KOPT-K1 (cell line): Measurements from ENCODE around the gene PRKAR1B.

ENCODE experiments used
- H3K27ac ChIP-seq: fragments of 200-600 bp; sonication (generic); 2 replicates; pipeline ENCODE4 v1.5.1; 2016; ENCODE audit warnings: antibody characterized with exemption, mild to moderate bottlenecking, low read depth, low read length; ENCODE audit not compliant: poor library complexity, severe bottlenecking
- H3K36me3 ChIP-seq: fragments of 200-600 bp; sonication (generic); 2 replicates; pipeline ENCODE4 v1.5.1; 2017; ENCODE audit warnings: antibody characterized with exemption, mild to moderate bottlenecking, low read length, moderate library complexity; ENCODE audit not compliant: insufficient read depth
- H3K9me3 ChIP-seq: fragments of 200-600 bp; sonication (generic); 2 replicates; pipeline ENCODE4 v1.5.1; 2017; ENCODE audit warnings: antibody characterized with exemption, low read length, mild to moderate bottlenecking; ENCODE audit not compliant: insufficient read depth, poor library complexity, severe bottlenecking

PRKAR1B gene

DNA sequence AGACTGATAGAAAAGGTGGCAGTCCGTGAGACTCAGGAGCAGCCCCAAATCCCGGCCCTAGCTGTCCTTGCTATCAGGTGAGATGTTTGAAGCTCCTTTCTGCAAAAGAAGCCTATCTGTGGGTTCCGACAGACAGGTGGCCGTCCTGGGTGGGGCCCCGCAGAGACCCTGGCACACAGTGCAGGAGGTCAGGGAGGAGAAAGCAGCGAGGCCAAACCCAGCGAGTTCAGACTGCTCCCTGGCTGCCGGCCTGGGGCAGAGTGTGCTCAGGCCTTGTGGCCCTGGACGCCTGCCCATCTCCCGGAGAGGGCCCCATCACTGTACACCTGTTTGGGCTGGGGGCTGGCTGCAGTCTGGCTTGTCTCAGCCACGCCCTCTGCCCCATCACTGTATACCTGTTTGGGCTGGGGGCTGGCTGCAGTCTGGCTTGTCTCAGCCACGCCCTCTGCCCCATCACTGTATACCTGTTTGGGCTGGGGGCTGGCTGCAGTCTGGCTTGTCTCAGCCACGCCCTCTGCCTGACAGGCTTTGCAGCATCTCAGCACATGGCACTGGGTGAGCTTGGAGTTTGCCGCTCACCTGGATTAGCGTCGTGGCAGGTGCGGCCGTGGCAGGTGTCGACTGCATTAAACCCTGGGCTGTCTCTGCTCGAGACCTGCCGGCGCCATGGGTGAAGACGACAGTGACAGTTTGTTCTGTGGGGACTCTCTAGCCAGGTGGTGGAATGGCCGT is 11.8 kb upstream of the PRKAR1B start:
- Histone ChIP-seq H3K27ac (no peak overlapping the region), H3K36me3 (peaks cover 70% of the 10 kb centered on the region)

DNA sequence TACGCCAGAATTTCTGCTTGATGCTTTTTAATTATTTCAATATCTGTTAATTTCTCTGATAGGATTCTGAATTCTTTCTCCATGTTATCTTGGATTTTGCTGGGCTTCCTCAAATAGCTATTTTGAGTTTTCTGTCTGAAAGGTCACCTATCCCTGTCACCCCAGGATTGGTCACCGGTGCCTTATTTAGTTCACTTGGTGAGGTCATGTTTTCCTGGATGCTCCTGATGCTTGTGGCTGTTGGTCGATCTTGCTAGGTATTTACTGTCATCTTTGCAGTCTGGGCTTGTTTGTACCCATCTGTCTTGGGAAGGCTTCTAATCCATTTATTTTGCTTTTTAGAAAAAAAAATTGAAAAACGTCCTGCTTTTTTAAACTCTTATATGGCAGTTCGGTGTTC is 11.2 kb upstream of the PRKAR1B start:
- Histone ChIP-seq H3K9me3 (peaks cover 19% of the 10 kb centered on the region), H3K36me3 (peaks cover 72% of the 10 kb centered on the region), H3K27ac (no peak overlapping the region)

More for the DNA sequence above, 11.8 kb upstream of the PRKAR1B start:
- H3K9me3 ChIP-seq = peaks cover 16% of the 10 kb centered on the region

DNA sequence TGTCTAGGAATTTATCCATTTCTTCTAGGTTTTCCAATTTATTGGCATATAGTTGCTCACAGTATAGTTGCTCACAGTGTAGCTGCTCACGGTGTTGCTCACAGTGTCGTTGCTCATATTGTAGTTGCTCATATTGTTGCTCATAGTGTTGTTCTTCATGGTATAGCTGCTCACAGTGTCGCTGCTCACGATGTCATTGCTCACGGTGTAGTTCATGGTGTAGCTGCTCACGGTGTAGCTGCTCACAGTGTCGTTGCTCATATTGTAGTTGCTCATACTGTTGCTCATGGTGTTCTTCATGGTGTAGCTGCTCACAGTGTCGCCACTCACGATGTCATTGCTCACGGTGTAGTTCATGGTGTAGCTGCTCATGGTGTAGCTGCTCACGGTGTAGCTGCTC is 7.7 kb upstream of the PRKAR1B start:
- Histone ChIP-seq H3K27ac (no peak overlapping the region), H3K36me3 (peaks cover 75% of the 10 kb centered on the region)

GRCh38 chr7:734214-734613 is 7.1 kb upstream of the PRKAR1B start:
- Histone ChIP-seq H3K36me3 (peaks cover 75% of the 10 kb centered on the region), H3K27ac (no peak overlapping the region), H3K9me3 (peaks cover 19% of the 10 kb centered on the region)

More for the DNA sequence above, 7.7 kb upstream of the PRKAR1B start:
- H3K9me3 ChIP-seq = peaks cover 19% of the 10 kb centered on the region

DNA sequence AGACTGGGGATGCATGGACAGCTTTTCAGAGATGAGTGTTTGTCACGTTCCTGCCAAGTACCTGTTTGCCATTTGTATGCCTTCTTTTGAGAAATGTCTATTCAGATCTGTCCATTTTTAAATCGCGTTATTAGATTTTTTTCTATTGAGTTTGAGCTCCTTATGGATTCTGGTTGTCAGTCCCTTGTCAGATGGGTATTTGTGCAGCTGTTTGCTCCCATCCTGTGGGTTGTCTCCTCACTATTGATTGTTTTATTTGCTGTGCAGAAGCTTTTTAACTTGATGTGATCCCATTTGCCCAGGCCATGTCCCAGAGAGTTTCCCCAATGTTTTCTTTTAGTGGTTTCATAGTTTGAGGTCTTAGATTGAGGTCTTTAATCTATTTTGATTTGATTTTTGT is 5.5 kb upstream of the PRKAR1B start:
- H3K27ac ChIP-seq = no peak overlapping the region
- peaks cover 19% of the 10 kb centered on the region for H3K9me3 ChIP-seq
- H3K36me3 ChIP-seq = peaks cover 69% of the 10 kb centered on the region

DNA sequence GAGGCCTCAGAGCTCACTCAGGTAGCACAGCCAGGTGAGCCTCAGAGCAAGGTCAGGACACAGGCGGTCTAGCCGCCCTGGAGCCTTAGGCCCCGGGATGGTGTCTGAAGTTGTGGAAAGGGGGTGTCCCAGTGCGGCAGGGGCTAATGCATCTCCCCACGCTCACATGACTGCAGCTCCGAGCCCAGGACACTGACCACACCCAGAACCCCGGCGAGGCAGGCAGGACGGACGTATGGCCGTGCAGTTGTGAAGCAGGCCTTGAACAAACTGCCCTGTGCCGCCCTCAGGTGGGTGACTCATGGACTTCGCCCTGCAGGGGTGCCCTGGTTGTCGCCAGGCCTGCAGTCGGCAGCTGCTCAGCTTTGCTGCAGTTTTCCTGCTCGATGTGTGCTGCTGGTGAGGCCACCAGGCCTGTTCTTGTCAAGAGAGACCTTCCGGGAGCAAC is 5.0 kb upstream of the PRKAR1B start:
- Histone ChIP-seq H3K27ac (no peak overlapping the region), H3K36me3 (peaks cover 65% of the 10 kb centered on the region)

DNA sequence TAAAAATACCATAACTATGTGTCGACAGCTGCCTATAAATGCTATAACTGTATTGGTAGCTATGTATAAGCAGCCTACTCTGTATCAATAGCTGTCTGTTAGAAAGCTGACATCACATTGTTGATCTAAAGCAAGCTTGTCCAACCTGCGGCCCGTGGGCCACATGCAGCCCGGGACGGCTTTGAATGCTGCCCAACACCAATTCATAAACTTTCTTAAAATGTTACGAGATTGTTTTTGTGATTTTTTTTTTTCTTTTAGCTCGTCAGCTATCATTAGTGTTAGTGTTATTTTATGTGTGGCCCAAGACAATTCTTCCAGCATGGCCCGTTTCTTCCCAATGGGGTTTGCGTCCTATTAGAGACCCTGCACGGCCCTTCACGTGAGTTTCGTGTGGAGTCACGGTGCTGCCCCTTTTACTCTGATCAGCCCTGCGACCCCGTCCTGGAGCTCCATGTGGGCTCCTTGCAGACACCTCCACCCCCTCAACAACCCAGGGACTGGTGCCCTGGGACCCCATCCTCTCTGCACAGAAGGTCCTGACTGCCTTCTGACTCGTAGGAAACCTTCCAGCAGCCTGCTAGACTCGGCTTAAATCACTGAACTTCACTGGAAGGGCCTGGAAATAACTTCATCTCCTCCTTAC is 4.5 kb upstream of the PRKAR1B start:
- no peak overlapping the region for H3K27ac ChIP-seq
- H3K36me3 ChIP-seq = peaks cover 65% of the 10 kb centered on the region
- H3K9me3 ChIP-seq = peaks cover 19% of the 10 kb centered on the region

More for the DNA sequence above, 5.0 kb upstream of the PRKAR1B start:
- H3K9me3 ChIP-seq = peaks cover 19% of the 10 kb centered on the region

- Histone ChIP-seq H3K27ac (no peak overlapping the region), H3K36me3 (peaks cover 65% of the 10 kb centered on the region), H3K9me3 (peaks cover 23% of the 10 kb centered on the region)
These were observed 3.7 kb upstream of the PRKAR1B start for GRCh38 chr7:730501-731439.

DNA sequence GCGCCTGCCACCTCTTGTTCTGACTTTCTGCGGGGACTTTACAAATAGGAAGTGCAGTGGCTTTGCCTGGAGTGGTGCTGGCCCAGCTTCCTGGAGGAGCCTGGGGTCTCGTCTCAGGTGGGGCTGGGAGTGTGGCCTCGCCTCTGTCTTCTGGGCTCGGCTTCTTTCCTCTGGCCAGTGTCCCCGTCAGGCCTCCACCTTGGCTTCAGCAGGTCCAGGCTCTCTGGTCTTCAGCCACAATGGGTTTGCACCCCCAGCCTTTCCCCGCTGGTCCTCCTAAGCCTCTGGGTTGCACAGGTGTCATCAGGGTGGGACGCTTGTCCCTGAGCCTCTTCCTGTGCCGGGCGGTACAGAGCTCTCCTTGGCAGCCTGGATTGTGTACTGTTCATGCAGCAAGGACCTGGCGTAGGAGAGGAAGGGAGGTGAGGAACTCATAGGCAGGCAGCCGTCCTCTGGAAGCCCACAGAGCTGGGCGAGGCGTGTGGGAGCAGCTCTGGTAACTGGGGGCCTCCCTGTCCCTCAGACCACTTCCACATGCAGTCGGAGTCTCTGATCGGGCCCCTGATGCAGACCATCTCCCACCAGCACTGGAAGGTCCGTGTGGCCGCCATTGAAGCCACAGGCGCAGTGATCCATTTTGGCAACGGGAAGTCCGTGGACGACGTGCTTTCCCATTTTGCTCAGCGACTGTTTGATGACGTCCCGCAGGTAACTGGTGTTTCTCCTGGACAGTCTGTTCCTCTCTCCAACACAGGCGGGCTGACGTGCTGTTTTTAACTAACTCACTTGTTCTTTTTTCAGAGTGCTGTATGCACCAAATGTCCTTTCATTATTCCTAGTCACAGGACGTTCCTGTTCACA is 2.3 kb upstream of the PRKAR1B start:
- Histone ChIP-seq H3K27ac (no peak overlapping the region), H3K9me3 (peaks cover 26% of the 10 kb centered on the region), H3K36me3 (peaks cover 64% of the 10 kb centered on the region)

DNA sequence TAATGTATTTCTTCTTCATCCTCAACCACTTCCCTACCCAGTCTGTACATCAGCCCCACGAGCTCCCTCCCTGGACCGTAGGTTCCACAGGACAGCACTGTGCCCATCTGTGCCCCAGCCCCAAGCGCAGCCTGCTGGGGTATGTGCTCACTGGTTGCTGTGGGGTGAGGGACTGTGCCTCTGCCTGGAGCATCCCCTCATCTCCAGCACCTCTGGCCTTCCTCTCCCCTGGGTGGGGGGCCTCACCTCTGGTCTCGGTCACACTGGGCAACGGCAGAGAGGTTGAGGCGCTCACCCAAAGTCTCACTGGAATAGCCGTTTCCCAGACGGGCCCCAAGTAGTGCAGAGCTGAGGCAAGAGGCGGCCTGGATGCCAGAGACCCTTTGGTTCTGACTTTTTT is 1.5 kb upstream of the PRKAR1B start:
- H3K27ac ChIP-seq = no peak overlapping the region
- peaks cover 64% of the 10 kb centered on the region for H3K36me3 ChIP-seq
- H3K9me3 ChIP-seq = peaks cover 26% of the 10 kb centered on the region

DNA sequence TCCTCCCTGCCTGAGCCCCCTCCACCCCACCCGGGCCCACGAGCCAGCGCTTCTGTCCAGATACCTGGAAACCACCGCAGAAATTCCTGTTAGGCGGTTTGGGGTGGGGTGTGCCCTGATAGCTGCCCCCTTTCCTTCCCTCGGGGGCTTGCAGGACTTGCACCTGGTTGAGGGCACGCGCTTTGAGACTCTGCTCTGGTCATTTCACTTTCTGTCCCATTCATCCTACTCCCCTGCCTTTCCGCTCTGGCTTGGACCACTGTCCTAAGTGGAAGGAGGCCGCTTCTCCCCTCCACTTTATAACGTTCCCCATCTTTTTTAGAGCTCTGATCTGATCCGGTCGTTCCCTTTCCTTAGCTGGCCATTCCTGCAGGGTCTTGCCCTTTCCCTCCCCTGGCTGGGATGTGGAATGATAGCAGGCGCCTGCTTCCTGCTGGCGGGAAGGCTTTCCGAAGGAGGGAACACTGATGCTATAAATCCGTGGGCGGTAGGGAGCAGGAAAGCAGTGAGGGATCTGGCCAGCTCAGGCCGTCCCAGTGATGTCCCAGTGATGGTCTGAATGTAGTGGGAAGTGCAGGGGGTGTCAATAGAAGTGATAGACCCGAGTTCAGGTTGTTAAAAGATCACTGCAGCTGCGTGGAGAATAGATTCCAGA is 852 bp upstream of the PRKAR1B start:
- Histone ChIP-seq H3K9me3 (peaks cover 33% of the 10 kb centered on the region), H3K27ac (peak overlapping the region; percentile 36), H3K36me3 (peaks cover 64% of the 10 kb centered on the region)

- H3K36me3 ChIP-seq = peaks cover 64% of the 10 kb centered on the region
- H3K9me3 ChIP-seq = peaks cover 44% of the 10 kb centered on the region
- peak overlapping the region; percentile 86 for H3K27ac ChIP-seq
These were observed 302 bp downstream of the PRKAR1B start for GRCh38 chr7:726854-727103.

DNA sequence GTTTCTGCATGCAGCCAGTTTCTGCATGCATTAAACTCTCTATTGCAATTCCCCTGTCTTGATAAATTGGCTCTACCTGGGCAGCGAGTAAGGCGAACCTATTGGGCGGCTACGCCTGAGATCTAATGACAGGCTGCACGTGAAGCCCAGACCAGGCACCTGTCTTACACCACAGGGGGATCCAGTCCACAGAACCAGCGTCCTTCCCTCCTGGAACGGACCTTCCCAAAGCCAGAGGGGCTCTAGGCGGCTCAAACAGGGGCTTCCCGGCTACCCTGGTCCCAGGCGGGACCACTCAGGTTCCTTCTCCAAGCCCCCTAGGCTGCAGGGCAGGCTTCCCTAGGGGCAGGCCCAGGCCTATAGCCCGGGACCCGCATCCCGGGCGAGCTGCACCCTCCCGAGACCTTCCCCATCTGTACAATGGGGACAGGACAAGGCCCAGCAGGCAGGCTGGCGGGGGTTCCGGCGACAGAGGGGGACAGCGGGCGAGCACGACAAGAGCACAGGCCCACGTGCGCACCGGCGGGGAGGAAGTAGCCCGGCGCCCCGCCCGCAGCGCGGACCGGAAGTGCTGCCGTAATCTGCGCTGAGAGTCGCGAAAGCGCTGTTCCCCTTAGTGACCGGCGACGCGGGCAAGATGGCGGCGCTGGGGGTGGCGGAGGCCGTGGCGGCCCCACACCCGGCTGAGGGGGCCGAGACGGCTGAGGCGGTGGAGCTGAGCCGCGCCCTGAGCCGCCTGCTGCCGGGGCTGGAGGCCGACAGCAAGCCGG is 812 bp downstream of the PRKAR1B start, which contains the start of gene DNAAF5:
Gene DNAAF5, plus strand, starts transcription at position 616 of the 770 bp plus-strand sequence. Its CDS starts 22 bp downstream, at position 638.
- H3K27ac ChIP-seq = peak within 1 kb of the TSS; percentile 86
- peaks cover 63% of the 10 kb centered on the region for H3K36me3 ChIP-seq
- peaks cover 49% of the 10 kb centered on the region for H3K9me3 ChIP-seq
